ENCODE measurements around the gene ZNF80. TPM values are rescaled to one million over a fixed set of nuclear protein-coding genes. Genes with fewer than 3 reads are reported as not detected.

ZNF80 gene
- total RNA-seq, 6 donors from 2014 or later: 0.09 to 0.44 (median 0.10) TPM; not detected in 3

- ATAC-seq (ENCODE audit: low FRiP score in 2 of 2) (no peak), DNase-seq (no peak)
- WGBS, 2 donors: 89 to 97% methylated on average over 1 of the region's 1 CpG
- Histone ChIP-seq H3K4me3 (no peak overlapping the region), H3K27me3 (no peaks in the 10 kb centered on the region), H3K9me3 (no peaks in the 10 kb centered on the region), H3K36me3 (no peaks in the 10 kb centered on the region), H3K27ac (no peak overlapping the region), H3K4me1 (no peaks in the 10 kb centered on the region)
- TF ChIP-seq POLR2A (IDR thresholded peaks at IDR 0.05) (no peak), EP300 (IDR thresholded peaks at IDR 0.05) (no peak), POLR2AphosphoS5 (IDR thresholded peaks at IDR 0.05) (no peak), CTCF (IDR thresholded peaks at IDR 0.05) (no peak)
These were observed 42.6 kb downstream of the ZNF80 start for GRCh38 chr3:114194750-114195149.

- no peak for ATAC-seq (ENCODE audit: low FRiP score in 2 of 2)
- Histone ChIP-seq H3K27me3 (no peaks in the 10 kb centered on the region), H3K27ac (no peak overlapping the region), H3K36me3 (no peaks in the 10 kb centered on the region), H3K4me3 (no peak overlapping the region), H3K4me1 (no peaks in the 10 kb centered on the region), H3K9me3 (no peaks in the 10 kb centered on the region)
- TF ChIP-seq CTCF (IDR thresholded peaks at IDR 0.05) (no peak), POLR2AphosphoS5 (IDR thresholded peaks at IDR 0.05) (no peak), EP300 (IDR thresholded peaks at IDR 0.05) (no peak), POLR2A (IDR thresholded peaks at IDR 0.05) (no peak)
- DNase-seq: no peak
These were observed 45.2 kb downstream of the ZNF80 start for GRCh38 chr3:114192136-114192535.

- Histone ChIP-seq H3K4me3 (no peak overlapping the region), H3K36me3 (no peaks in the 10 kb centered on the region), H3K27me3 (no peaks in the 10 kb centered on the region), H3K4me1 (no peaks in the 10 kb centered on the region), H3K27ac (no peak overlapping the region), H3K9me3 (peaks cover 0 to 8% (median 6%) of the 10 kb centered on the region in 4 donors)
- TF ChIP-seq CTCF (IDR thresholded peaks at IDR 0.05): no peak
- no peak for TF ChIP-seq POLR2AphosphoS5 (IDR thresholded peaks at IDR 0.05)
- no peak for TF ChIP-seq EP300 (IDR thresholded peaks at IDR 0.05)
- TF ChIP-seq POLR2A (IDR thresholded peaks at IDR 0.05): no peak
- DNase-seq: no peak
- no peak for ATAC-seq (ENCODE audit: low FRiP score in 2 of 2)
These were observed 50.9 kb downstream of the ZNF80 start for GRCh38 chr3:114186501-114186900.

Other genes with a start within 250 kb of the ZNF80 start
- 10 to 100 TPM in 3 of 6 donors, 1 to 10 TPM in 3; 3.8 to 27.2 (median 9.1) TPM for gene CCDC191, start 181.1 kb downstream of the ZNF80 start, total RNA-seq
- 10 to 100 TPM; 14.7 to 25.7 (median 22.8) TPM for gene QTRT2, start 180.8 kb downstream of the ZNF80 start, total RNA-seq
- gene DRD3, start 58.5 kb downstream of the ZNF80 start, total RNA-seq: not detected
- gene TIGIT, start 56.5 kb upstream of the ZNF80 start, total RNA-seq: 1 to 10 TPM in 3 of 6 donors, under 1 TPM in 2, not detected in 1; 0.69 to 1.6 (median 1.0) TPM

Measured in upper lobe of left lung (tissue), 6 donors.